Thoracic aorta (tissue), 2 donors: ENCODE data around the gene HNRNPL. TPM values are rescaled to one million over a fixed set of nuclear protein-coding genes. Genes with fewer than 3 reads are reported as not detected.
A peak's percentile ranks its signal among the peaks of the same experiment; 100 is the strongest.

Experiments
- ATAC-seq: fragments of 150-250 bp; one replicate; pipeline ENCODE4 v1.8.0; 2017; ENCODE audit warnings: low read depth; ENCODE audit not compliant: insufficient number of reproducible peaks, low FRiP score
- DNase-seq: peaks from one replicate; pipeline ENCODE4 v3.0.0-alpha.2; 2020; ENCODE audit warnings: low spot score
- H3K27ac ChIP-seq, 2 donors: fragments of 200-600 bp; sonication (generic); 1 replicate in 1 of 2; 2 replicates in 1 of 2; pipeline ENCODE4 v1.5.1; 2016; ENCODE audit warnings: mild to moderate bottlenecking in 2 of 2, moderate library complexity in 2 of 2
- H3K27me3 ChIP-seq: fragments of 200-600 bp; sonication (generic); replicated peaks from 2 replicates; pipeline ENCODE4 v1.6.0; 2016; ENCODE audit warnings: mild to moderate bottlenecking; ENCODE audit not compliant: insufficient read depth
- H3K36me3 ChIP-seq: fragments of 200-600 bp; sonication (generic); one replicate; pipeline ENCODE4 v1.5.1; 2016
- H3K4me1 ChIP-seq, 2 donors: fragments of 200-600 bp; sonication (generic); 1 replicate in 1 of 2; 2 replicates in 1 of 2; pipeline versions ENCODE4 v1.5.1 to v1.6.0; 2016; ENCODE audit warnings: low read depth in 2 of 2, mild to moderate bottlenecking in 1 of 2; ENCODE audit not compliant: control insufficient read depth in 1 of 2
- H3K4me3 ChIP-seq: fragments of 200-600 bp; sonication (generic); 2 replicates; pipeline ENCODE4 v1.5.1; 2016; ENCODE audit warnings: mild to moderate bottlenecking
- H3K9me3 ChIP-seq: fragments of 200-600 bp; sonication (generic); 2 replicates; pipeline ENCODE4 v1.5.1; 2016
- total RNA-seq, 2 donors: library from RNA; depleted of rRNA; stranded (reverse); fragments of >200 nt; gene quantifications; one replicate each; pipeline versions ENCODE4 v1.1.0 to v1.2.3, GENCODE V29; 2016
- TF ChIP-seq, protein P1 (sequence below): fragments of 200-600 bp; sonication (generic); IDR thresholded peaks from one replicate; pipeline ENCODE4 v1.5.1; 2019; ENCODE audit warnings: antibody characterized with exemption

The HNRNPL gene
- total RNA-seq, 2 donors from 2014 or later = 153 to 167 TPM

DNA sequence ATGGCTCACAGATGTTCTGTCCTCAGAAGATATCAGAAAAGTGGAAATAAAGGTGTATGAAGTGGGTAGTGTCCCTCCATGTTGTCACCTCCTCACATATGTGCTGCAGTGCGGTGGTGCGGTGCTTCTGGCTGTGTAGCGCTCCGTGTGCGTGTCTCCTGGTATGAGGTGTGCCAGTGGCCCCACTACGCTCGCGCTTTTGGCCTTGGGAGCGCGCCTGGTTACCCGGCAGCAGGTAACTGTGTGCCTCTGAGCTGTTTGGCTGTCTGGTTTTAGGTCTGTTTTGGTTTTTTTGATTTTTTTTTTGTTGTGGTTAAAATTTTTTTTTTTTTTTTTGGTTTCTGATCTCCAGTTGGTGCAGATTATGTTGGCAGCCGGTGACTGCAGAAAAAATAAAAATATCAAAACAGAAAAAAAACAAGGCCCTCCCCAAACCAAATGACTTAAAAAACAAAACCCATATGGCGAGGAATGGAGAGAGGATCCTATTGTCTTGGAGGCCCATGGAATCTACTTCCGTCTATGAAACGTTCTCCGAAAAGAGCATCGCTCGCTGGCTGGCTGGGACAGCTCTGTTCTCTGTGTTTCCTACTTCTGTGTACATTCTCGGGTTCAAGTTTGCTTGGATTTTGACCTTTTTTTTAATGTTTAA, 7.9 kb downstream of the HNRNPL start:
- ATAC-seq (no peak), DNase-seq (no peak)
- Histone ChIP-seq H3K9me3 (no peaks in the 10 kb centered on the region), H3K27ac (no peak overlapping the region), H3K27me3 (no peaks in the 10 kb centered on the region), H3K4me1 (peaks cover 5 to 23% of the 10 kb centered on the region in 2 donors), H3K4me3 (no peak overlapping the region), H3K36me3 (peaks cover 98% of the 10 kb centered on the region)
- TF ChIP-seq, protein P1, sequence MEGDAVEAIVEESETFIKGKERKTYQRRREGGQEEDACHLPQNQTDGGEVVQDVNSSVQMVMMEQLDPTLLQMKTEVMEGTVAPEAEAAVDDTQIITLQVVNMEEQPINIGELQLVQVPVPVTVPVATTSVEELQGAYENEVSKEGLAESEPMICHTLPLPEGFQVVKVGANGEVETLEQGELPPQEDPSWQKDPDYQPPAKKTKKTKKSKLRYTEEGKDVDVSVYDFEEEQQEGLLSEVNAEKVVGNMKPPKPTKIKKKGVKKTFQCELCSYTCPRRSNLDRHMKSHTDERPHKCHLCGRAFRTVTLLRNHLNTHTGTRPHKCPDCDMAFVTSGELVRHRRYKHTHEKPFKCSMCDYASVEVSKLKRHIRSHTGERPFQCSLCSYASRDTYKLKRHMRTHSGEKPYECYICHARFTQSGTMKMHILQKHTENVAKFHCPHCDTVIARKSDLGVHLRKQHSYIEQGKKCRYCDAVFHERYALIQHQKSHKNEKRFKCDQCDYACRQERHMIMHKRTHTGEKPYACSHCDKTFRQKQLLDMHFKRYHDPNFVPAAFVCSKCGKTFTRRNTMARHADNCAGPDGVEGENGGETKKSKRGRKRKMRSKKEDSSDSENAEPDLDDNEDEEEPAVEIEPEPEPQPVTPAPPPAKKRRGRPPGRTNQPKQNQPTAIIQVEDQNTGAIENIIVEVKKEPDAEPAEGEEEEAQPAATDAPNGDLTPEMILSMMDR = no peak

DNA sequence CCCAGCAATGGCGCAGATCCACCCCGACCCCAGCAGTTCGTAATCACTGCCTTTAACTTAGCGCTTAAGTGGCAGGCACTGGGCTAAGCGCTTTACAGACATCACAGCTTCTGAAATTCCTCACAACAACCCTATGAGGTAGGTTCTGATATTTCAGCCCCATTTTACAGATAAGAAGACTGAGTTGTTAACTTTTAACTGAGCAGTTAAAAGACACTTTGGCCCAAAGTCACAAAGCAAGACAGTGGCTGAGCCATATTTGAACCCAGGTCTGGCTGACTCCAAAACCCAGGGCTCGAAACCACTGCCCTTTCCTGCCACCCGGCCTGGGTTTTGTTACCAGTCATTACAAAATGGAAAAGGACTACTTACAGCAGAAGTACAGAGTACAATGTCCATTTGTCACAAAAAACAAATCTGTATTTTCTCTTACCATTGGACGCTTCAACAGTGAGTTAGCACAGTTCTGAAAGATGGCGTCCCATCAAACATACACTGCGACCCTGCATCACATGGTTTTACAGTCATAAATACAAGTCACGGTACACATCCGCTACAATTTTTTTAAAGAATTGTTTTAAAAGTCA, 8.5 kb downstream of the HNRNPL start:
- TF ChIP-seq, protein P1 = no peak
- H3K27ac ChIP-seq = peak overlapping the region in 1 of 2 donors; percentile 49
- ATAC-seq (no peak), DNase-seq (no peak)
- H3K27me3 ChIP-seq = no peaks in the 10 kb centered on the region
- peaks cover 2 to 23% of the 10 kb centered on the region in 2 donors for H3K4me1 ChIP-seq
- no peak overlapping the region for H3K4me3 ChIP-seq
- peaks cover 94% of the 10 kb centered on the region for H3K36me3 ChIP-seq
- H3K9me3 ChIP-seq = no peaks in the 10 kb centered on the region

DNA sequence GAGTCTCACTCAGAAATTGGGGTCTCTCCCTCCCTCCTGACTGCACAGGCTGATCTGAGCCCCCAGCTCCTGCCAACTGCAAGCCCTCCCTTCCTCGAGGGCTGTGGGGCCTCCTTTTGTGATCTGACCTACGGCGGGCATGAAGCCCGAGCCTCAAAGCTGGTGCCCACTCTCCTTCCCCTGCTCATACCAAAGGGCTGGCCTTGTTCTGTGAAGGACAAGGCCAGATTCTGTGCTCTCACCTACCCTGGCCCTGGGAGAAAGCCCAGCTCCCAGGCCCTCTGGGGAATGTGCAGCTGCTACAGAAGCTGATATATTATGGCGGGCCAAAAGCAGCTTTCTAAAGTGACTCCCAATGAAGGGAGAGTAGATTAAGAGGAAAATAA, 9.2 kb downstream of the HNRNPL start:
- peaks cover 87% of the 10 kb centered on the region for H3K36me3 ChIP-seq

DNA sequence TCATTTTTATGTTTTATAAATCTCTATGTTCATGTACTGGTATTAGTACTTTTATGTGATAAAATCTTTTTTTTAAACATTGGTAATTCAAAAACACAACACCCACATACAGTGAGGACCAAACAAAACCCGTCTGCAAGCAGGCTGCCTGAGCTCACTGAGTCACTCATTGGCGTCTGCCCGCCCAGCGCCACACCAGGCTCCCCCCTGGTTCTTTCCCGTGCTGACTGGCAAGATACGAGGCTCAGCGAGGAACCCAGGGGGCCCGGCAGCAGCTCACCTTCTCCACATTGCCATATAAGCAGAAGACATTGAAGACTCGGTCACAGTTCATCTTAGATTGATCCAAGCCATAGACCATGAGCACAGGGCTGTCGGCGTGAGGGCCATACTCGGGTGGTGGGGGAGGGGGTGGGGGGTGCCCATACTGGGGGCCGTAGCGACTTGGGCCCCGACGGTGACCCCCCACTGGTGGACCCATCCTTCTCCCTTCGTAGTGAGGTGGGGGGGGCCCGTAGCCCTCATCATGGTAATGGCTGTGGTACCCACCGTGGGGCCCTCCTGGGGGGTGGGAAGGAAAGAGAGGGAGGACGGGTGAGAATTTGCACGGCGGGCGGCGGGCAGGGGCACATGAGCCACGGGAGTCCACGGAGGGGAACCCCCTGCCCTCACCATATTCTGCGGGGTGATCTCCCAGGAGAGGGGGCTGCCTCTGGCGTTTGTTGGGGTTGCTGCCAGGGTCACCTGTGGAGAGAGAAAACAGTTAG, 9.8 kb downstream of the HNRNPL start:
- Histone ChIP-seq H3K36me3 (peaks cover 81% of the 10 kb centered on the region), H3K4me1 (peaks cover 0 to 26% of the 10 kb centered on the region in 2 donors), H3K9me3 (no peaks in the 10 kb centered on the region), H3K27me3 (no peaks in the 10 kb centered on the region), H3K27ac (no peak overlapping the region), H3K4me3 (no peak overlapping the region)
- ATAC-seq (no peak), DNase-seq (no peak)
- TF ChIP-seq, protein P1 = no peak

More for the DNA sequence above, 9.2 kb downstream of the HNRNPL start:
- no peak overlapping the region for H3K4me3 ChIP-seq
- peaks cover 0 to 24% of the 10 kb centered on the region in 2 donors for H3K4me1 ChIP-seq
- TF ChIP-seq, protein P1 = no peak
- DNase-seq (no peak), ATAC-seq (no peak)
- H3K27me3 ChIP-seq = no peaks in the 10 kb centered on the region
- H3K27ac ChIP-seq = peak overlapping the region in 1 of 2 donors; percentile 49
- no peaks in the 10 kb centered on the region for H3K9me3 ChIP-seq
